ENCODE measurements around the gene OBSCN.
"Not testable (repeated sequence)": the region's sequence is repeated elsewhere in the genome, so short reads cannot be mapped to it uniquely, and the experiment has no call there.

The OBSCN gene

GRCh38 chr1:228212966-228213844 is 5.4 kb downstream of the OBSCN start:
- peak; percentile 78 to 92 for DNase-seq (ENCODE audit: low read depth in 2 of 2)

- no peak for DNase-seq (ENCODE audit: low read depth in 2 of 2)
Observed at GRCh38 chr1:228213917-228214808, 6.3 kb downstream of the OBSCN start.

GRCh38 chr1:228214921-228215662 is 7.2 kb downstream of the OBSCN start:
- DNase-seq (ENCODE audit: low read depth in 2 of 2), result no peak

- no peak for DNase-seq (ENCODE audit: low read depth in 2 of 2)
Observed at GRCh38 chr1:228215663-228216116, 7.8 kb downstream of the OBSCN start.

- DNase-seq (ENCODE audit: low read depth in 2 of 2), result no peak
Observed at GRCh38 chr1:228216371-228217320, 8.8 kb downstream of the OBSCN start.

- DNase-seq (ENCODE audit: low read depth in 2 of 2), result no peak
Observed at GRCh38 chr1:228217551-228218344, 9.9 kb downstream of the OBSCN start.

GRCh38 chr1:228218513-228219244 is 10.8 kb downstream of the OBSCN start:
- DNase-seq (ENCODE audit: low read depth in 2 of 2), result no peak

- no peak for DNase-seq (ENCODE audit: low read depth in 2 of 2)
Observed at GRCh38 chr1:228219245-228219961, 11.6 kb downstream of the OBSCN start.

- DNase-seq (ENCODE audit: low read depth in 2 of 2), result no peak
Observed at GRCh38 chr1:228219962-228220780, 12.3 kb downstream of the OBSCN start.

- DNase-seq (ENCODE audit: low read depth in 2 of 2), result not testable (repeated sequence)
Observed at GRCh38 chr1:228221097-228221496, 13.3 kb downstream of the OBSCN start.

GRCh38 chr1:228222548-228222947 is 14.7 kb downstream of the OBSCN start:
- DNase-seq (ENCODE audit: low read depth in 2 of 2), result no peak

- DNase-seq (ENCODE audit: low read depth in 2 of 2), result no peak
Observed at GRCh38 chr1:228224198-228225164, 16.6 kb downstream of the OBSCN start.

GRCh38 chr1:228225165-228225710 is 17.4 kb downstream of the OBSCN start:
- DNase-seq (ENCODE audit: low read depth in 2 of 2), result no peak

GRCh38 chr1:228225740-228226139 is 17.9 kb downstream of the OBSCN start:
- DNase-seq (ENCODE audit: low read depth in 2 of 2), result no peak

GRCh38 chr1:228226141-228226874 is 18.5 kb downstream of the OBSCN start:
- DNase-seq (ENCODE audit: low read depth in 2 of 2), result no peak
